Endothelial cell (in vitro differentiated cells): ENCODE results near the gene DYNLRB2. TPM values are rescaled to one million over a fixed set of nuclear protein-coding genes. Genes with fewer than 3 reads are reported as not detected.

ENCODE experiments used
- DNase-seq: peaks from one replicate; pipeline ENCODE4 v3.0.0; 2021; ENCODE audit warnings: low spot score
- H3K27ac Mint-ChIP-seq: one replicate; pipeline ENCODE4 v1.8.0; 2021; ENCODE audit warnings: mixed read lengths, inconsistent platforms; ENCODE audit not compliant: unreplicated experiment
- H3K27me3 Mint-ChIP-seq: one replicate; pipeline ENCODE4 v1.8.0; 2021; ENCODE audit warnings: mild to moderate bottlenecking, moderate library complexity, mixed read lengths, inconsistent platforms; ENCODE audit not compliant: unreplicated experiment
- H3K36me3 Mint-ChIP-seq: one replicate; pipeline ENCODE4 v1.8.0; 2021; ENCODE audit warnings: mild to moderate bottlenecking, low read depth, mixed read lengths, inconsistent platforms; ENCODE audit not compliant: unreplicated experiment
- H3K4me1 Mint-ChIP-seq: one replicate; pipeline ENCODE4 v1.8.0; 2021; ENCODE audit warnings: mild to moderate bottlenecking, mixed read lengths, inconsistent platforms; ENCODE audit not compliant: unreplicated experiment
- H3K4me3 Mint-ChIP-seq: one replicate; pipeline ENCODE4 v1.8.0; 2021; ENCODE audit warnings: mild to moderate bottlenecking, mixed read lengths, inconsistent platforms; ENCODE audit not compliant: unreplicated experiment
- H3K9me3 Mint-ChIP-seq: one replicate; pipeline ENCODE4 v1.8.0; 2021; ENCODE audit warnings: mixed read lengths, inconsistent platforms; ENCODE audit not compliant: unreplicated experiment
- CTCF ChIP-seq: fragments of 200-600 bp; sonication (generic); IDR thresholded peaks from one replicate; pipeline ENCODE4 v1.5.0; 2021; ENCODE audit warnings: antibody characterized with exemption; ENCODE audit not compliant: unreplicated experiment
- total RNA-seq: library from RNA; stranded (reverse); fragmentation: NEBNext Ultra II Directional; extraction: Animal tissue kit (Norgen Biotek cat#: 25700); gene quantifications from one replicate; pipeline ENCODE4 v1.2.1, GENCODE V29; 2021; ENCODE audit not compliant: unreplicated experiment

The DYNLRB2 gene
- total RNA-seq, 1 donor from 2014 or later: not detected

GRCh38 chr16:80599466-80599865, 58.7 kb downstream of the DYNLRB2 start:
- Mint-ChIP-seq H3K27ac (no peak overlapping the region), H3K36me3 (peaks cover 13% of the 10 kb centered on the region), H3K27me3 (no peaks in the 10 kb centered on the region), H3K4me3 (no peak overlapping the region), H3K9me3 (peaks cover 5% of the 10 kb centered on the region), H3K4me1 (no peaks in the 10 kb centered on the region)
- no peak for DNase-seq
- TF ChIP-seq CTCF: no peak
